GM18526 (cell line): ENCODE measurements around the gene LCNL1.

Source experiments
- POLR2A ChIP-seq: IDR thresholded peaks from 3 replicates; pipeline ENCODE4 v1.6.1; 2011; ENCODE audit not compliant: insufficient read length; ENCODE audit errors: extremely low read depth

The LCNL1 gene

GRCh38 chr9:136952876-136953770 is 29.7 kb upstream of the LCNL1 start:
- no peak for TF ChIP-seq POLR2A

- no peak for TF ChIP-seq POLR2A
Measured at GRCh38 chr9:136953771-136954269, 29.0 kb upstream of the LCNL1 start.

GRCh38 chr9:136954270-136955083 is 28.3 kb upstream of the LCNL1 start:
- TF ChIP-seq POLR2A, result no peak

- no peak for TF ChIP-seq POLR2A
Measured at GRCh38 chr9:136955202-136955942, 27.4 kb upstream of the LCNL1 start.

- TF ChIP-seq POLR2A, result no peak
Measured at GRCh38 chr9:136955943-136956335, 26.9 kb upstream of the LCNL1 start.

GRCh38 chr9:136956604-136957003 is 26.2 kb upstream of the LCNL1 start:
- TF ChIP-seq POLR2A, result no peak

GRCh38 chr9:136957461-136957860 is 25.3 kb upstream of the LCNL1 start:
- no peak for TF ChIP-seq POLR2A

- TF ChIP-seq POLR2A, result no peak
Measured at GRCh38 chr9:136957901-136958300, 24.9 kb upstream of the LCNL1 start.

- no peak for TF ChIP-seq POLR2A
Measured at GRCh38 chr9:136958473-136958872, 24.3 kb upstream of the LCNL1 start.

- TF ChIP-seq POLR2A, result no peak
Measured at GRCh38 chr9:136958898-136959850, 23.6 kb upstream of the LCNL1 start.

- TF ChIP-seq POLR2A, result no peak
Measured at GRCh38 chr9:136960212-136960937, 22.4 kb upstream of the LCNL1 start.

GRCh38 chr9:136960938-136961275 is 21.9 kb upstream of the LCNL1 start:
- TF ChIP-seq POLR2A, result no peak

GRCh38 chr9:136961279-136962065 is 21.3 kb upstream of the LCNL1 start:
- TF ChIP-seq POLR2A, result no peak
